Loucy (cell line): ENCODE measurements around the gene C17orf107.

Experiments
- CTCF ChIP-seq: fragments of 200-600 bp; sonication (generic); conservative IDR thresholded peaks from 2 replicates; pipeline ENCODE4 v1.5.1; 2014; ENCODE audit warnings: mild to moderate bottlenecking, antibody characterized with exemption, low read length
- EZH2phosphoT487 ChIP-seq: fragments of 200-600 bp; IDR thresholded peaks from 2 replicates; pipeline ENCODE4 v1.6.1; 2018; ENCODE audit warnings: antibody characterized with exemption, mild to moderate bottlenecking, moderate library complexity, borderline replicate concordance

GRCh38 chr17:4872786-4873185, 26.6 kb upstream of the C17orf107 start:
- TF ChIP-seq CTCF (no peak), EZH2phosphoT487 (no peak)
